Measurements from ENCODE around the gene ABCC3.

ABCC3 gene

DNA sequence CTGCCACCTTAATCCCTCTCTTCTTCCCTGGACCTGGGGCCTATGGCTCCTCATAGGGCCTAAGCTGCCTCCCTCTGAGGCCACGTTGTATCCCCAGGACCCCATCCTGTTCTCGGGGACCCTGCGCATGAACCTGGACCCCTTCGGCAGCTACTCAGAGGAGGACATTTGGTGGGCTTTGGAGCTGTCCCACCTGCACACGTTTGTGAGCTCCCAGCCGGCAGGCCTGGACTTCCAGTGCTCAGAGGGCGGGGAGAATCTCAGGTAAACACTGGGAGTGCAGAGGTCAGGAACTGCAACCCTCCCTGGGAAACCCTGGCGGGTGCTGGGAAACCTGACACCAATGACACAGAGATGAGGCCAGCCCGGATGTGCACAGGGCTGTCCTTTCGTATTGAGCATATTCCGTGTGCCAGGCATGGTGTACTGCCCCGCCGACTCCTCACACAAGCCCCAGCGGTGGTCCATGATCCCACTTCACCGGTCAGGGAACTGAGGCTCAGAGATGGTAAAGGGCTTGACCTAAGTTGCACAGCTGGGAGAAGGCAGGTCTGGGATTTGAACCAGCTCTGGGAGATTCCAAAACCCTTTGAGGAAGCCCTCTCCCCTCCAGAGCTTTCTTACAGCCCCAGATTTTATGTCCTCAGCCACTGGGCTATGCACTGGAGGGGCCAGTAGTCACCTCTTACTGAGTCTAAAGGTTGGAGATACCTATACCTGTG is 50.1 kb downstream of the ABCC3 start:
- DNase-seq (ENCODE audit: low spot score) = peak; percentile 59

DNA sequence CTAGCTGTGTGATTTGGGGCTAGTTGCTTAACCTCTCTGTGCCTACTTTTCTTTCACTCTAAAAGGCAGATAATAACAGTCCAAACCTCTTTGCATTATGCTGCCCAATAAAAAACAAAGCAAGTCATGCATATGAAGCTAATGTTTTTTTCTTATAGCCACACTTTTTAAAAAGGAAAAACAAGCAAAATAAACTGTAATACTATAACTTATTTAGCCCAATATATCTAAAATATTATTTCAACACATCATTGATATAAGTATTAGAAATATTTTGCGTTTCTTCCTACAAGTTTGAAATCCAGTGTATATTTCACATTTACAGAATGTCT is 50.6 kb downstream of the ABCC3 start:
- no peak for DNase-seq (ENCODE audit: low spot score)

- no peak for DNase-seq (ENCODE audit: low spot score)
These were observed 51.2 kb downstream of the ABCC3 start for GRCh38 chr17:50685691-50686493.

DNA sequence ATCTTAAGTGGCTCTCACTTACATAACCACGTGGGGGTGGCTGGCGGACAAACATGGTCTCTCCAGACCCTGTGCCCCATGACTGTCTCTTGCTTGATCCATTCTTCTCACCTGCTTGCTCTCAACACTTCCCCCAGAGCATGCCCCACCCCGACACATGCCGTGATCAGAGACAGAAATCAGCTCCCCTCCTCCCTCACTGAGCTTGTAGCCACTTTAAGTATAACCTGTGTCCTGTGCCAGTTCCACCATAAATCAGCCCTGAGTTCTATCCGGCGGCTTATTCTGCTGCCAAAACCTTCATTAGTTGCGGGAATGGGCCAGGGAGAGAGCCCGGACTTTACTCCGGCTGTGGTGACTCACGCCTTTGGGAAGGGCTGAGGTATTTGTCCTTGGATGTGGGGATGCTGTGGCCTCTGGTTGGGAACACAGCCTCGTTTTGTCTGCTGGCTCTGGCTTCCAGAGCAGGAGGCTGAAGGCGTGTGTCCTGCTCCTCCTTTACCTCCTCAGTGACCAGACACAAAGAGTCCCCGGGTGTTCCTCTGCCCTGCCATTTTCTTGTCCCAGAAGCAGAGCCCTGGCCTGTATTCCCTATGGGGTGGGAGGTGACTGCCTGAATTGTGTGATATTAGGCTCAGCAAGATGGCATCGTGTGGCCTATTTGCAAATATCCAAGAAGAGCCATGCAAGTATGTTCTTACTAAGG is 52.0 kb downstream of the ABCC3 start:
- DNase-seq (ENCODE audit: low spot score) = no peak

DNA sequence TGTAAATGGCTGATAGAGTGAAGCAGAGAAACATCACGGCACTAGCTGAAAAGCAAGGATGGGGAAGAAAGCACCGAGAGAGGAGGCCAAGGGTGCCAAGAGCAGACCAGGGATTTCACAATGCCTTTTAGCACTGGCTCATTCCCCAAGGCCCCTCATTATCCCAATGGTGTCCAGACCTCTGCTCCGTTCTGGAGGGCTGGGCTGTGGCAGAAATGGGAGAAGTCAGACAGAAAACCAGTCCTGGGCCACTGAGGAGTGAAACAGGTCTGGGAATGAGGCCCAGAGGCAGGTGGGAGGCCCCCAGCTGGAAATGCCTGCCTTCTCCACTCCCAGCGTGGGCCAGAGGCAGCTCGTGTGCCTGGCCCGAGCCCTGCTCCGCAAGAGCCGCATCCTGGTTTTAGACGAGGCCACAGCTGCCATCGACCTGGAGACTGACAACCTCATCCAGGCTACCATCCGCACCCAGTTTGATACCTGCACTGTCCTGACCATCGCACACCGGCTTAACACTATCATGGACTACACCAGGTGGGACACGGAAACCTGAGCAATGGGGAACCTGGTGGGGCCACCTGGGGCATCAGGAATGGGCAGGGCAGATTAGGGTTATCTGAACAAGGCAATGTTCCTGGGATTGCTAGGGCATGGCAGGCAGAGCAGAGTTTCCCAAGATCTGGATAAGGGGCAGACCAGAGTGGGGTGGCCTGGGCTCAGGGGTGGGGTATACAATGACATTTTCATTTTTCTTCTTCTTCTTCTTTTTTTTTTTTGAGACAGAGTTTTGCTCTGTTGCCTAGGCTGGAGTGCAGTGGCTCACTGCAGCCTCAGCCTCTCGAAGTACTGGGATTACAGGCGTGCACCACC is 52.8 kb downstream of the ABCC3 start:
- DNase-seq (ENCODE audit: low spot score) = peak; percentile 74

- DNase-seq (ENCODE audit: low spot score) = no peak
These were observed 53.6 kb downstream of the ABCC3 start for GRCh38 chr17:50688245-50688644.

DNA sequence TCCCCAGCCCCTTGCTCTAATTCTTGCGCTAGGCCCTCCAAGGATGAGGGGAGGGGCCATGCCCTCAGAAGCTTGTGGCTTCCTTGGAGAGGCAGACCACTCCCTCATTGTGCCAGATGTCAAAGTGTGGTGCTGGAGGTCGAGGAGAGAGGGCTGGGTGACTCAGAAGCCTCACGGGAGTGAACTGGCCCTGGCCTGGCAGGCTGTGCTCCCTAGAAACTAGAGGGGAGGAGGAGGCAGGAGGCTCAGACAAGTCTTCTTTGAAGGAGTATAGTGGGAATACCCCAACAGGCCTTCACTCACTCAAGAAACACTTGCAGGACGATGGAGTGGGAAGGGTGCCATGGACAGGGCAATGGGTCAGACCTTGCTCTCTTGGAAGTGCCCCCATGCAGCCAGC is 54.6 kb downstream of the ABCC3 start:
- peak; percentile 66 for DNase-seq (ENCODE audit: low spot score)

- peak; percentile 89 for DNase-seq (ENCODE audit: low spot score)
These were observed 55.5 kb downstream of the ABCC3 start for GRCh38 chr17:50689956-50690886.

- no peak for DNase-seq (ENCODE audit: low spot score)
These were observed 56.3 kb downstream of the ABCC3 start for GRCh38 chr17:50690887-50691549.

DNA sequence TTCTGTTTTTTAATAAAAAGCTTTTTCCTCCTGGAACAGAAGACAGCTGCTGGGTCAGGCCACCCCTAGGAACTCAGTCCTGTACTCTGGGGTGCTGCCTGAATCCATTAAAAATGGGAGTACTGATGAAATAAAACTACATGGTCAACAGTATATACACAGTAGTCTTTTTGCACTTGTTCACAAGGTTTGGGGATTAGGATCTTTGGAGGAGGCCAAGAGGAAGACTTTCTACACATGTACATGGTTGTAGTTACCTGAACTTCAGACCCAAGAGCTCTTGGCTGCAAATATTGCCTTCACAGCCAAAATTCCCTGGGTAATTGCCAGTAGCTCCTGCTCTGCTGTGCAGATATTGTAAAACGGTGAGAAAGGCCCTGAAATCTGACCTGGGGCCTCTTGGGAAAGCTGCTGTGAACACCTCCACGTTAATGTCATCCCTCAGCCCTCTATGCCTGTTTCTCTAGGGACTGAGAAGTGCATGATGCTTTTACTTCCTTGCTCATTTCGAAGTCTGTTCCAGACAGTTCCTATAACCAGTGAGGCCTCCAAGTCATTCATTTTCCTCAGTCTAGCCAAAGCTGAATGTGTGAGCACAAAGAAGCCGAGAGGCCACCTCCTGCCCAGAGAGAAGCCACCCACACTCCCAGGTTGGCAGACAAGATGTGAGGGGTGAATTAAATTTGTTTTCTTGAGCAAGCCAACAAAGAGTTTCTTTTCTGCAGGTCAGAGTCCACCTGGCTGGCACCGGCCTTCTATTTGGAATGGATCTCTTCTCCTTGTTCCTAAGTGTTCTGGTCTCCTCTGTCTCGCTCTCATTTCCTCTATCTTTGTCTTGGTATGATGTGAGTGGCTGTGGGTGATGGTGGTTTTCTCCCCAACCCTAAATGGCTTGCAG is 57.1 kb downstream of the ABCC3 start:
- no peak for DNase-seq (ENCODE audit: low spot score)

DNA sequence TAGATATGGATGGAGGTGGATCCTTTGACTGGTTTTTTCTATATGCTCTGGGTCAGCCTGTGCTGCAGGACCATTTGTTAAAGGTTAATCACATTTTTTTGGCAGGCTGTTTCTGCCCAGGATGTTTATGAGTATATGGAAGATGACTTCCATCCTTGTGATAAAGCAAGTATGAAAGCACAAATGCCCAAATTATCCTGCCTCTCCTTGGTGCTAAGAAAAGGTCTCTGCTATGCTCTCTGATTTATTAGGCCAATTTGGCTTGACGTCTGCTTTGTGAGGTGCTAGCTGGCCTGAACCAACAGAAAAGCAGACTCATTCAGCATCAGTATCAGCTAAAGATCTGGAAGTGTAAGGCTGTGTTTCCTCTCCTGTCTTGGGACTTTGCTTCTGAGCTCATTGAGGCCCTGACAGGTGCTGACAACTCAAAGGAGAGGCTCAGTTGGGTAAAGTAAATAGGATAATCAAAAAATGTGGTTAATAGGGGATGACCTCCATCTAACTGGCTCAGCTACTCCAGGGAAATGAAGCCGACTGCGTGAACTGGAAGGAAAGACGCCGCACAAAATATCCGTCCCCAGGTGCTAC is 57.9 kb downstream of the ABCC3 start:
- DNase-seq (ENCODE audit: low spot score) = no peak

- DNase-seq (ENCODE audit: low spot score) = no peak
These were observed 58.5 kb downstream of the ABCC3 start for GRCh38 chr17:50693036-50693682.

DNA sequence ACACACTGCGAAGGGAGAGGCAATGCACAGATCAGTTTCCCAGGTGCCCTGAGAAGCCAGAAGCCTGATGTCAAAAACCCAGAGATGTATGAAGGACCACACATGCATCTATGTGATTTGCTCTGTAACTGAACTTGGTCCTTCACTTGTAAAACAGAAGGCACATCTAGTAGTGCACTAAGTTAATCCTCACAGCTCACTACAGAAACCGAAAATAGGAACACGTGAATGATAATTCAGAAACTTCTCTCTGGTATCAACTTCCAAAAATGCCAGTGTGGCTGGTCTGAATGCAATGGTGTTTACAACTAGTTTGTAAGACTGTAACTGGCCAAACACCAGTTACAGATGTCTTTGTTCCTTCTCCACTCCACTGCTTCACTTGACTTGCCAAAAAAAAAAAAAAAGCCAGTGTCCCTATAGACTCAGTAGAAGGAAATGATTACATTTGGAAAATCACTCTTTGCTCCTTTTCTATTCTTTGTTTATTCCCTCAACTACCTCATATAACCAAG is 61.7 kb downstream of the ABCC3 start:
- no peak for DNase-seq (ENCODE audit: low spot score)

DNA sequence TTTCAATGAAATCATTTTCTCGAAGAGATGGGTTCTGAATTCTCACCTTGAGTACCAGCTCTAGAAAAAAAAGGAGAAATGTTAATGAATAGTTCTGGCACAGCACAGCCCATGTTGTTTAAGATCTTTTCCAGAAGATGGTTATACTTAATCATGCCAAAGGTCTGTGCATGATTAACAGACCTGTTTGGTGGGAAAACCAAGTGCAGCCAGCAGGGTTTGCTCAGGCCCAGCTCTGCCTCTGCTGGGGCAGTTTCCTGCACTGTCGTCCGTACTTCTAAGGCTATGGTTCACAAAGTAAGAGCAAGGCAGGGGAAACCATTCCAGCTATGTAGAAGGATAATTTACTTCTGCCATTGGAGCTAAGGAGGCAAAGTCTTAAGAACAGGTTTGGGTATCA is 62.4 kb downstream of the ABCC3 start:
- no peak for DNase-seq (ENCODE audit: low spot score)

DNA sequence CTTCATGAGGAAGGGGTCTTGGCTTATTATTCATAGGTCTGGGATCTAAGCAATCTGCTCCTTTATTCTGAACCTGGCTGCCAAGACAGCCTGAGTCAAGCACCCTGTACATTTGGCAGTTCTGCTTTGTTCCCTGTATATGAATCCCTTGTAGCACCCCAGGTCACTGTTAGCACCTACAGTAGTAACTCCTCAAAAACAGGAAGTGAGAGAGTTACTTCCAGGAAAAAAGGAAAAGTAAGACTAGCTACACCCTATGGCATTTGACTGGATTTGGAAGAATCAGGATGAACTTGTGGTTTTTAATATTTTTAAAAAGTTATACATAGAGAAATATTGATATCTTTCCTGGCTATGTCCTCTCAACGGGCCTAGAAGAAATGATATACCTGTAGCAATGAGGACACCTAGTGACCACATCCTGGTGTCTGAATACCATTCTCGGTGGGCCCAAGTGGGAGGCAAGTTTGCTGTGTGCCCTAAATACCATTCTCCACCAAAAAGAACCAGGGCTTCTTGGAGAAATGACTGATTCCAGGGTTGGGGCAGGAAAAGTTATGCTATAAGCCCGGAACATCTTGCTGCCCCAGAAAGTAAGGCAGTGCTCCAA is 63.1 kb downstream of the ABCC3 start:
- DNase-seq (ENCODE audit: low spot score) = no peak

- no peak for DNase-seq (ENCODE audit: low spot score)
These were observed 64.7 kb downstream of the ABCC3 start for GRCh38 chr17:50699410-50699809.

- no peak for DNase-seq (ENCODE audit: low spot score)
These were observed 68.5 kb downstream of the ABCC3 start for GRCh38 chr17:50703162-50703561.

All from ecto neural progenitor cell (in vitro differentiated cells).